Measurements from ENCODE around the gene NCK2.

- TF ChIP-seq SP1 (IDR thresholded peaks at IDR 0.05; ENCODE audit: low read depth) (no peak), POLR2A (IDR thresholded peaks at IDR 0.05; ENCODE audit: borderline replicate concordance, extremely low read depth, insufficient read depth, insufficient read length) (no peak), YY1 (IDR thresholded peaks at IDR 0.05; ENCODE audit: extremely low read depth, insufficient replicate concordance, low read depth, low read length) (no peak), POLR2AphosphoS5 (IDR thresholded peaks at IDR 0.05; ENCODE audit: low read depth, low read length) (no peak), CTCF (IDR thresholded peaks at IDR 0.05 in 2 of 3, conservative IDR thresholded peaks at IDR 0.05 in 1 of 3; ENCODE audit: borderline replicate concordance in 1 of 3, insufficient read depth in 1 of 3, low read depth in 2 of 3, low read length in 2 of 3) (no peak), ZNF274 (IDR thresholded peaks at IDR 0.05; ENCODE audit: low read depth, low read length) (no peak)
These were observed 36.0 kb upstream of the NCK2 start for GRCh38 chr2:105708697-105709096.
